Measurements from ENCODE around the gene CDC5L.

The CDC5L gene

DNA sequence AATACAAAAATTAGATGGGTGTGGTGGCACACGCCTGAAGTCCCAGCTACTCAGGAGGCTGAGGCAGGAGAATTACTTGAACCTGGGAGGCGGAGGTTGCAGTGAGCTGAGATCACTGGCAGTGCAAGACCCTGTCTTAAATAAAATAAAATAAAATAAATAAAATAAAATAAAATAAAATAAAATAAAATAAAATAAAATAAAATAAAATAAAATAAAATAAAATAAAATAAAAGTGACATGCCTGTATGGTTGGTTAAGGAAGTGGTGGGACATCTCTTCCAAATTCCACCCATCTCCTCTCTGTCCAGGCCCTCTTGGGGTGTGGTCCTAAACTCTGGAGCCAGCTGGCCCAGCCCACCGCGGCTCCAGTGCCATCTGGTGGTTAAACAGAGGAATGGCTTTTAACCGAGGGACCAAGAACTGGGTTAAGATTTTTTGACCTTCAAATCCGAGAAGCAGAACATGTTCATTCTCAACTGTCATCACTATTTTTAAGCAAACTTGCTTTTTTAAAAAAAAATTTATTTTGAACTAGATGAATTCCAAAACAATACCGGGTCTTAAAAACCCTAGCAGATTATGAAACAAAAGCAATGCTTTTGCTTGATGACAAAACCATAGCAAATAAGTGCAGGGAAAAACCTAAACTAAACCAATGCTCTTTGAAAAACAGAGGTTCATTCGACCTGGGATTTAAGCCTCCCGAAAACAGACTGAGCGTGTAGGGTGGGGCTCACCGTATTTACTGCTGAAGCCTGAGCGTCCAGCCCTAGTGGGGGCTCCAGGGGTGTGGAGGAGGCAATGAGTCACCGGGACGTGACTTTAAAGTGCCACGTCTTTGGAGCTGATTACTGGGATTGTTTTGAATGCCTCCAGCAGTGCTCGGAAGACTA lies 68.8 kb downstream of the CDC5L start:
- peak; percentile 2 to 62 for DNase-seq

- no peak for DNase-seq
Measured at GRCh38 chr6:44456966-44457292, 69.4 kb downstream of the CDC5L start.

DNA sequence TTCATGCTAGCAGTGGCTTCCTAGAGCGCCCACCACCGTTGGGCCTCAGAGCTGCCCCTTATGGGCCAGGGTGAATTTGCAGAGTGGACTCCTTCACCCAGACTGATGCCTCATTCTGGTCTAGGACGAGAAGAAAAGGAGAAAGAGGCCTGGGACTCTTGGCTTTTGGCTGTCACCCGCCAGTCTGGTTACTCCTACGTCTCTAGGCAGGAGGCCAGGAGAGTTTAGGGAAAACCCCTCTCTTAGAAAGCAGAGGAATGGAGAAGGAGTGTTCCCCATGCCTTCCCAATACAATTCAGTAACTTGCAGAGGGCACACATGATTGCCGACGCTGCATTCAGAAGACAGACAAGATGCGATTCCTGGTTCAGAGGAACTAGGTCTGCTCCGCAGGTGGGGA lies 70.1 kb downstream of the CDC5L start:
- no peak for DNase-seq

DNA sequence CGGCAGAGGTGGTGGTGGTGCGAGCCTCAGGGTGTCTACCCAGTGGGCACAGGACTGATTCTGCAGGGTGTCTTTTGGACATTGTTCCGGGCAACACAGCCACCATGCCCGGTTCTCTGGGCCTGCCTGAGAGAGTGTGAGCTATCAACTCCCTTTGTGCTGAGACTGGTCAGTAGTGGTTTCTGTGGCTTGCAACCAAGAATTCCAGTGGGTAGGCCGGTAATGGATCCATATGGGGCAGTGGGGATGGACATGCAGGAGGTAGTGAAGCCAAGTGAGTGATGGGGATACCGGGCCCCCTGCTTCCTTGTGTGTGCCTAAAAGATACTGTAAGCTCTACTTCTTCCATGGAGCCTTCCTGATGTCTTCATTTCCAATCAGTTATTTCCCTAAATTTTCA lies 71.0 kb downstream of the CDC5L start:
- DNase-seq, result no peak

DNA sequence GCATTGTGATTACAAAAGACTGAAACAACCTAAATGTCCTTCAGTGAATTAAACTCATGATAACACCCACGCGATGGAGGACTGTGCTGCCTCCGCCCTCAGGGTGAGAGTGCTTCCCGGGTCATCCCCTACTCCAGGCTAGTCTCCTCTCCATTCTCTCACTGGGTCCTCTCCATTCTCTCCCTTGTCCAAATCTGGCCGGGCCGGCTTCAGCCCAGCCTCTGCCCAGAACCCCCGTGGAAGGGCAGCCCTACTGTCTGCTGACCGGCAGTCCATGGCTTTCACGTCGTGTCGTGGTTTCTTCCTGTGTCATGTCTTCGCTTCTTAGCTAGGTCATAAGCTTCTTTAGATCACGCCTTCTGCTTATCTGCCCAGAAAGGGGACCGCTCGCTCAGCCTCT lies 74.8 kb downstream of the CDC5L start:
- DNase-seq, result no peak

- DNase-seq, result no peak
Measured at GRCh38 chr6:44462797-44463727, 75.6 kb downstream of the CDC5L start.

DNA sequence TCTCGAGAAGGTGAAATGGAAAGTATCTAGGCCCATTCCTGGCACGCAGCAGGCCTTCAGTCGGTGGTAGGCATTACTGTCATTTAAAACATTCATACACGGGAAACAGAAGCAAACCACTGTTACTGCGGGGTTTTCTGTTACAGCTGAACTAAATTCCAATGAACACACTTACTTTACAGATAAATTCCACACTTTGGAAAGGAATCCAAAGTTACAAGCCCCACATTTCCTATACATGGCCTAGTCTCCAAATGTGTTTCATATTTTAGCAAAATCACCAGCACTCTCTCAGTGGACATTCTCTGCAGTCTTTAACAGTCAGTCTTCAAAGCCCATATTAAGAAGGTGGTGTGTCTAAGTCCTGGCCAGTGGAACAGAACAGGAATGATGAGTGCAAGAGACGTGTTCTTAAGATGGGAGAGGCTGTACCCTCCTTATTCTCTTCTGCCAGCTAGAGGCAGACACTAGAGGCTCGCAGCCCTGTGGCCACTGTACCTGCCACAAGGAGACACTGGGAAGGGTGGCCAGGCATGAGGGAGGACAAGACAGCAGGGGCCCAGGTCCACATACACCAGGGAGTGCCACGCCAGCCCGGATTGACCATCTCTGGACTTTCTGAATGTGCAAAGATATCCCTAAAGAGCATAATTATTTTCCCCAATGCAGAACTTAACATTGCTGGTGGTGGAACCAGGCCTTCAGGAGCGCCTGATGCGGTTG lies 76.4 kb downstream of the CDC5L start:
- DNase-seq, result no peak

- no peak for DNase-seq
Measured at GRCh38 chr6:44464527-44465310, 77.2 kb downstream of the CDC5L start.

- DNase-seq, result no peak
Measured at GRCh38 chr6:44466955-44467354, 79.4 kb downstream of the CDC5L start.

DNA sequence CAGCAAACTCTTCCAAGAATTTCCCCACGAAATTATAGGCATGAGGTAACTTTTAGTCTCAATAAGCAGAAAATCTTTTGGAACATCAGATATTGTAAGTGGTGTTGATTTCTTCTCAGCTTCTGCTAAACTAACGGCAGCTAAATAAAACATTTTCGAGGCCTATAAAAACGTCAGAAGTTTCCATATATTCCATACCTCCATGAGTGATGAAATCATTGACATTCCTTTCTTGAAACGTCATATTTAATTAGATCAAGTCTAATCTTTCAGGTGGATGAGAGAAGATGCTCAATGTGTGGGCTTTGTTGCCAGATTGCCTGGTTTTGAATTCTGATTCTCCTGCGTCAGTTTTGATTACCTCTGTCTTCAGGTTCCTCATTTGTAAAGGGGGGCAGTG lies 81.3 kb downstream of the CDC5L start:
- no peak for DNase-seq

- peak; percentile 90 to 91 for DNase-seq
Measured at GRCh38 chr6:44470115-44470464, 82.6 kb downstream of the CDC5L start.

DNA sequence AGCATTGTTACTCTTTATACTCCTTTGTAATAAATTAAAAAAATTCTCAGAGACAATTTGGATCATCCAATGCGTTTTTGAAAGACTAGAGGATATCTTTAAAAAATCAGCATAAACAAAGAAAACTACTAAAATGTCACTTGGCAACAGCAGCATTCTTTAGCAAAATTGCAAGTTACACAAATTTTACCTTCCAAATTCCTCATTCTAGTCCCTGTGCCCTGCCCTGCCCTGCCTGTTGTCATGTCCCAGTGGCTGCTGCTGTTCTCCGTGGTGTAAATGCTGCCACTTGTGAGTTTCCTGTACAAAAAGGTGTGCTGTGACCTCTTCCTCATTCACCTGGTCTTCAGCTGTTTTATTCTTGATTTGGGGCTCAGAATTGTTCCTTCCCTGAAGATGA lies 83.2 kb downstream of the CDC5L start:
- DNase-seq, result no peak

- DNase-seq, result no peak
Measured at GRCh38 chr6:44471271-44471981, 83.9 kb downstream of the CDC5L start.

GRCh38 chr6:44472250-44472945 lies 84.9 kb downstream of the CDC5L start:
- DNase-seq, result no peak

- no peak for DNase-seq
Measured at GRCh38 chr6:44473393-44474189, 86.1 kb downstream of the CDC5L start.

GRCh38 chr6:44474190-44474631 lies 86.7 kb downstream of the CDC5L start:
- DNase-seq, result no peak

GRCh38 chr6:44474643-44475042 lies 87.1 kb downstream of the CDC5L start:
- no peak for DNase-seq

- DNase-seq, result no peak
Measured at GRCh38 chr6:44475417-44475778, 87.9 kb downstream of the CDC5L start.

- DNase-seq, result peak; percentile 13 to 67
Measured at GRCh38 chr6:44475779-44476434, 88.4 kb downstream of the CDC5L start.

- no peak for DNase-seq
Measured at GRCh38 chr6:44476849-44477248, 89.3 kb downstream of the CDC5L start.

Data from NCI-H524 (cell line).